ENCODE measurements around the gene PHLDB1.

PHLDB1 gene

DNA sequence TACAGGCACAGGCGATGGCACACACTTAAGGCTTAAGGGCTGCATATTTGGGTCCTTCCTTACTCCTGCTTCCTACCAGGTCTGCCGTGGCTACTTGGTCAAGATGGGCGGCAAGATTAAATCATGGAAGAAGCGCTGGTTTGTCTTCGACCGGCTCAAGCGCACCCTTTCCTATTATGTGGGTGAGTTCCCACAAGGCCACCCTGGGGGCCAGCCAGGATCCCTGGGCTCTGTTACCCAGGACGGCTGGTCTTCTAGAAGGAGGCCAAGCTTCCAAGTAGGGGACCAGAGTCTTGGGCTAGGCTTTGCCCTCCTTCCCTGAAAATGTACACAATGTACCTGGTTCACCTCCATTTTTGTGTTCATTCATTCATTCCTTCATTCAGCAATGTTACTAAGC, 43.0 kb downstream of the PHLDB1 start:
- FAIRE-seq, result no peak
- TF ChIP-seq, protein P1, sequence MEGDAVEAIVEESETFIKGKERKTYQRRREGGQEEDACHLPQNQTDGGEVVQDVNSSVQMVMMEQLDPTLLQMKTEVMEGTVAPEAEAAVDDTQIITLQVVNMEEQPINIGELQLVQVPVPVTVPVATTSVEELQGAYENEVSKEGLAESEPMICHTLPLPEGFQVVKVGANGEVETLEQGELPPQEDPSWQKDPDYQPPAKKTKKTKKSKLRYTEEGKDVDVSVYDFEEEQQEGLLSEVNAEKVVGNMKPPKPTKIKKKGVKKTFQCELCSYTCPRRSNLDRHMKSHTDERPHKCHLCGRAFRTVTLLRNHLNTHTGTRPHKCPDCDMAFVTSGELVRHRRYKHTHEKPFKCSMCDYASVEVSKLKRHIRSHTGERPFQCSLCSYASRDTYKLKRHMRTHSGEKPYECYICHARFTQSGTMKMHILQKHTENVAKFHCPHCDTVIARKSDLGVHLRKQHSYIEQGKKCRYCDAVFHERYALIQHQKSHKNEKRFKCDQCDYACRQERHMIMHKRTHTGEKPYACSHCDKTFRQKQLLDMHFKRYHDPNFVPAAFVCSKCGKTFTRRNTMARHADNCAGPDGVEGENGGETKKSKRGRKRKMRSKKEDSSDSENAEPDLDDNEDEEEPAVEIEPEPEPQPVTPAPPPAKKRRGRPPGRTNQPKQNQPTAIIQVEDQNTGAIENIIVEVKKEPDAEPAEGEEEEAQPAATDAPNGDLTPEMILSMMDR (IDR thresholded peaks at IDR 0.05; ENCODE audit: insufficient read depth, missing control alignments), result no peak
- DNase-seq (ENCODE audit: insufficient read length, low spot score), result no peak

DNA sequence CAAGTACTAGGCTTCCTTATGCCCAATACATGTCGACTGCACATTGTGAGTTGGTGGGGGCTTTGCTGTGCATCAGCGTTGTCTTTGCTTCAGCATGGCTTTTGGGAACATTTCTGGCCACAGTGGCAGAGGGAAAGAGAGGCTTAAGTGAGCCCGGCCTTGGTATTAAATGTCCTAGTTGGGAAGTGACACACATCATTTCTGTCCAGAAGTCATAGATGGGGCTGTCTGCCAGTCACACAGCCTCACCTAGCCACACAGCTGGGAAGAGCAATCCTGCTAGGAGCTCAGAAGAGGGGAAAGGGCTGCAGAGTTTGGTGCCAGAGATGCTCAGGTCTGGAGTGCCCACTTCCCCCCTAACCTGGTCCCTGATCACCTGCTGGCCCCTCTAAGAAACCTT, 44.4 kb downstream of the PHLDB1 start:
- TF ChIP-seq, protein P1 (IDR thresholded peaks at IDR 0.05; ENCODE audit: insufficient read depth, missing control alignments), result no peak
- FAIRE-seq, result no peak
- no peak for DNase-seq (ENCODE audit: insufficient read length, low spot score)

DNA sequence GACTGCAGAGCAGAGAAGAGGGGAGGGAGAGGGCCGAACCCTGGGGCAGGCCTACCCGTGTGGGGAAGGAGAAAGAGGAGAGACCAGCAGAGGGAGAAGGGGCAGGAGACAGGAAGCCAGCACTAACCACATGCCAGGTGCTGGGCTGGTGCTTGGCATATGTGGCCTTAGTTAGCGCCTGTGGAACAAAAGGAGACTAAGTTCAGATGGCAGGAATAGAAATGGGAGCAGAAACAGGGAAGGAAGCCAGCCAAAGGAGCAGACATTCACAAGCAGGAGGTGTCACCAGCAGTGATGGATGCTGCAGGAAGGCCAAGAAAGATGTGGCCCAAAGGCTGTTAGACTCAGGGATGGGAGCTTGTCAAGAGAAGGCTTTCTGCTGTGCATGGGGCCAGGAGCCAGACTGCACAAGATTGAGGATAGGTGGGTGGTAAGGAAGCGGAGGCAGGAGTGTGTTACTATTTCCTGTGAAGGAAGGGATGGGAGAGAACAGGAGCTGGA, 45.3 kb downstream of the PHLDB1 start:
- FAIRE-seq, result no peak
- TF ChIP-seq, protein P1 (IDR thresholded peaks at IDR 0.05; ENCODE audit: insufficient read depth, missing control alignments), result no peak
- no peak for DNase-seq (ENCODE audit: insufficient read length, low spot score)

DNA sequence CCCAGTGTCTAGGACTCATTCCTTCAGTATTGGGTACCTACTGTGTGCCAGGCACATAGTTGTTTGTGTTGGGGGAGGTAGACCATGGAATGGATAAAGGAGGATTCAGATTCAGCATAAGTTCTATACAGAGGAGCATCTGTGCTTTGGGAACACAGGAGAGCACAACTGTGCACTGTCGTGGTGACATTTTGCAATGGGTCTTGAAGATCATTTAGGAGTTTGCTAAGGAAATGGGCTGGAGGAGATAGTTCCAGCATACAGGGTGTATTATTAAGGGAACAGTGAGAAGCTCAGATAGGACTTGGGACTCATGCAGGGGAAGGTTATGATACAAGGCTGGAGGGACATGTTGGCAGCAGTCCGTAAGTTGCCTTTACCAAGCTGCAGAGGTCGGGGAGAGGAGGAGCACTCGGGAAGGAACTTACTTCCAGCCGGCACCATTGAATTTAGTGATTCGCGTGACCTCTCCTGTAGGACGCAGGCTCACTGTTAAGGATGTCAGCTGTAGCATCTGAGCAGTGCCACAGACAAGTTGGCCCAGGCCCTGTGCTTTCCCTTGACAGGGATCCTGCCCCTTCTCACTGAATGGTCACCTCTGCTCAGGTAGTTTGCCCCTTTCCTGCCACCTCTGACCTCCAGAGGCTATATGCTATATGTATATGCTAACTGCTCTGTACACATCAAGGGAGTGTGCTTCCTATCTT, 46.4 kb downstream of the PHLDB1 start:
- no peak for DNase-seq (ENCODE audit: insufficient read length, low spot score)

DNA sequence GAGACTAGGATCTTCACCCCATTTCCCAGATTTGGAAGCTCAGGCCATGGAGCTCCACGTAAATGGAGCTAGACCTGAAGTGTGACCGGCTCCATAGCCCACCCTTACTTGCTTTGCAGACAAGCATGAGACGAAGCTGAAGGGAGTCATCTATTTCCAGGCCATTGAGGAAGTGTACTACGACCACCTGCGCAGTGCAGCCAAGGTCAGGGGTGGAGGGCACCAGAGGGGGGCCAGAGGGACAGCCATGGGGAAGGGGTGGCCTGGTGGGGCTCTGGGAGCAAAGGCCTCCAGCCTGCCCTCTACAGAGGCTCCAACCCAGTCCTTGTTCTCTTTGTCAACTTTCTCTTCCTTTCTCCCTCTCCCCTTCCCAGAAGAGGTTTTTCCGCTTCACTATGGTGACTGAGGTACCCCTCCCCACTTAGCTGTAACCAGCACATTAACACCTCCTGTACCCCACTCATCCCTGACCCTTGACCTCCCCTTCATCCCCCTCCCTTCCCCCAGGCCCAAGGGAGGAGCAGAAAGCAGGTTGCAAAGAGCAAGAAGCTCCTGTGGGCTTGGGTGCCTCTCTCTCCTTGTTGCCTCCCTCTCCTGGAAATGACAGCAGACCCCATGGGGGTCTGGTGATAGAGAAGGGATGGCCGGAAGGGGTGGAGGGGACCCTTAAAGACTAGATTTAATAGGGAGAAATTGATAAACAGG, 48.2 kb downstream of the PHLDB1 start:
- TF ChIP-seq, protein P1 (IDR thresholded peaks at IDR 0.05; ENCODE audit: insufficient read depth, missing control alignments), result no peak
- FAIRE-seq, result no peak
- DNase-seq (ENCODE audit: insufficient read length, low spot score), result no peak

More for the DNA sequence above, 46.4 kb downstream of the PHLDB1 start:
- TF ChIP-seq, protein P1 (IDR thresholded peaks at IDR 0.05; ENCODE audit: insufficient read depth, missing control alignments), result no peak
- no peak for FAIRE-seq

DNA sequence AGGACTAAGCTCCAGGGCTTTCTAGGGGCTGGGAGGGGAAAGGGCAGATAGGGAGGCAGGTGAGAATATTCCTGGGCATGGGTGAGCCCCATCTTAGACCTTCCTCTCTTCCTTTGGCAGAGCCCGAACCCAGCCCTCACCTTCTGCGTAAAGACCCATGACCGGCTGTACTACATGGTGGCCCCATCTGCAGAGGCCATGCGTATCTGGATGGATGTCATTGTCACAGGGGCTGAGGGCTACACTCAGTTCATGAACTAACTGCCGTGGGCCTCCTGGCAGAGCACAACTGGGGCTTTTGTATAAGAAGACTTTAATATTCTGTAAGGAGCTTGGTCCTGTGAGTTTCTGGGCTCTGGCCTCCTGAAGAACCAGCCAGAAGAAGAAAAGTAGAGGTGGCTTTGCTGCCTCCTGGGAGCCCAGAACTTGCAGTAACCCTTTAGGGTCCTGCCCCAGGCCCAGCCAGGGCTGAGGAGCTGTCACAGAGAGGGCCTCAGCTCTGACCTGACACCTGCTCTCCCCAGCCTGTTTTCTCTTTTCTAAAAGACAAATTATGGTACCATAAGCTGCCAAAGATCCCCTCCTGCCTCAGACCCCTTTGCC, 49.2 kb downstream of the PHLDB1 start:
- TF ChIP-seq, protein P1 (IDR thresholded peaks at IDR 0.05; ENCODE audit: insufficient read depth, missing control alignments), result no peak
- DNase-seq (ENCODE audit: insufficient read length, low spot score), result no peak
- FAIRE-seq, result no peak
